HFFc6 (cell line): Measurements from ENCODE around the gene CORO1A. TPM values are rescaled to one million over a fixed set of nuclear protein-coding genes. Genes with fewer than 3 reads are reported as not detected.

ENCODE experiments used
- DNase-seq: peaks from one replicate; pipeline ENCODE4 v3.0.0-alpha.2; 2018
- H3K27ac Mint-ChIP-seq: 2 replicates; pipeline ENCODE4 v1.8.0; 2020; ENCODE audit warnings: mild to moderate bottlenecking, mixed read lengths
- H3K27me3 Mint-ChIP-seq: 2 replicates; pipeline ENCODE4 v1.8.0; 2021; ENCODE audit warnings: mild to moderate bottlenecking, moderate library complexity, mixed read lengths; ENCODE audit not compliant: insufficient read depth
- H3K36me3 Mint-ChIP-seq: 2 replicates; pipeline ENCODE4 v1.8.0; 2021; ENCODE audit warnings: low read depth, mixed read lengths
- H3K4me1 Mint-ChIP-seq: 2 replicates; pipeline ENCODE4 v1.8.0; 2020; ENCODE audit warnings: low read depth, mixed read lengths
- H3K4me3 Mint-ChIP-seq: 2 replicates; pipeline ENCODE4 v1.8.0; 2020; ENCODE audit warnings: mild to moderate bottlenecking, moderate library complexity, mixed read lengths
- H3K9me3 Mint-ChIP-seq: 2 replicates; pipeline ENCODE4 v1.8.0; 2020; ENCODE audit warnings: mild to moderate bottlenecking, mixed read lengths
- total RNA-seq, 6 experiments: library from RNA; stranded (reverse); fragmentation: NEBNext Ultra II Directional; extraction: Animal tissue kit (Norgen Biotek cat#: 25700); gene quantifications; 2 replicates in 1 of 6; 3 replicates in 5 of 6; pipeline ENCODE4 v1.2.3, GENCODE V29; 2021
- TF ChIP-seq, protein P1 (sequence below): fragments of 200-600 bp; sonication (generic); IDR thresholded peaks from 2 replicates; pipeline ENCODE4 v1.5.0; 2021; ENCODE audit warnings: antibody characterized with exemption, mild to moderate bottlenecking

Gene CORO1A
- total RNA-seq, 6 experiments from 2014 or later: 2.9 to 4.2 (median 3.7) TPM

DNA sequence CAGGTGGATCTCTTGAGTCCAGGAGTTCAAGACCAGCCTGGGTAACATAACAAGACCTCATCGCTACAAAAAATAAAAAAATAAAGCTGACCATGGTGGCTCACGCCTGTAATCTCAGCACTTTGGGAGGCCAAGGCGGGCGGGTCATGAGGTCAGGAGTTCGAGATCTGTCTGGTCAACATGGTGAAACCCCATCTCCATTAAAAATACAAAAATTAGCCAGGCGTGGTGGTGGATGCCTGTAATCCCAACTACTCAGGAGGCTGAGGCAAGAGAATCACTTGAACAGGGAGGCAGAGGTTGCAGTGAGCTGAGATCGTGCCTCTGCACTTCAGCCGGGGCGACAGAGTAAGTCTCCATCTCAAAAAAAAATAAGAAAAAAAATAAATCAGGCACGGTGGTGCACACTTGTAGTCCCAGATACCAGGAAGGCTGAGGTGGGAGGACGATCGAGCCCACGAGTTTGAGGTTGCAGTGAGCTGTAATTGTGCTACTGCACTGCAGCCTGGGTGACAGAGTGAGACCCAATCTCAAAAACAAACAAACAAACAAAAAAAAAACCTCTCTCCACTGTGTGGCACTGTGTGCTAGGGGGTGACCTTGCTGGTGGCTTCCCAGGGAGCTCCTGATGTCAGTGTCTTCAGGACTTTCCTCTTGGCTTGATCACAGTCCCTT, 40.6 kb upstream of the CORO1A start:
- no peak overlapping the region for H3K4me3 Mint-ChIP-seq
- TF ChIP-seq, protein P1, sequence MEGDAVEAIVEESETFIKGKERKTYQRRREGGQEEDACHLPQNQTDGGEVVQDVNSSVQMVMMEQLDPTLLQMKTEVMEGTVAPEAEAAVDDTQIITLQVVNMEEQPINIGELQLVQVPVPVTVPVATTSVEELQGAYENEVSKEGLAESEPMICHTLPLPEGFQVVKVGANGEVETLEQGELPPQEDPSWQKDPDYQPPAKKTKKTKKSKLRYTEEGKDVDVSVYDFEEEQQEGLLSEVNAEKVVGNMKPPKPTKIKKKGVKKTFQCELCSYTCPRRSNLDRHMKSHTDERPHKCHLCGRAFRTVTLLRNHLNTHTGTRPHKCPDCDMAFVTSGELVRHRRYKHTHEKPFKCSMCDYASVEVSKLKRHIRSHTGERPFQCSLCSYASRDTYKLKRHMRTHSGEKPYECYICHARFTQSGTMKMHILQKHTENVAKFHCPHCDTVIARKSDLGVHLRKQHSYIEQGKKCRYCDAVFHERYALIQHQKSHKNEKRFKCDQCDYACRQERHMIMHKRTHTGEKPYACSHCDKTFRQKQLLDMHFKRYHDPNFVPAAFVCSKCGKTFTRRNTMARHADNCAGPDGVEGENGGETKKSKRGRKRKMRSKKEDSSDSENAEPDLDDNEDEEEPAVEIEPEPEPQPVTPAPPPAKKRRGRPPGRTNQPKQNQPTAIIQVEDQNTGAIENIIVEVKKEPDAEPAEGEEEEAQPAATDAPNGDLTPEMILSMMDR: no peak; the same call in 1 of the 2 replicates
- H3K4me1 Mint-ChIP-seq: no peaks in the 10 kb centered on the region; the same call in 1 of the 2 replicates
- no peaks in the 10 kb centered on the region for H3K36me3 Mint-ChIP-seq
- H3K27me3 Mint-ChIP-seq: peaks cover 12% of the 10 kb centered on the region
- DNase-seq: no peak
- no peak overlapping the region for H3K27ac Mint-ChIP-seq
- no peaks in the 10 kb centered on the region for H3K9me3 Mint-ChIP-seq

DNA sequence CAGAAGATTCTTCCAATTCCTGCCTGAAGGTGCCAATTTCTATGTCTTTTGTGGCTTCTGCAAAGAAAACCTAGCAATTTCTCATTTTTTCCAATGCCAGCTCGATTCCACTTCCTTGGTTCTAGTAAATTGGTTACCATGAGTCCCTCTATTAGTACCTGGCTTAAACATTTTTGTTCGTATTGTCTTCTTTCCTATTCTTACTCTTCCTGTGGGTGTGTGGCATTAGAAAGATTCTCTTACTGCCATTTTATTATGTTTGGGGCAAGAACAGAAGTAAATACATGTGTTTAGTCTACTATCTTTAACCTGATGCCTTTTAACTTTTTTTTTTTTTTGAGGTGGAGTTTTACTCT, 40.1 kb upstream of the CORO1A start:
- H3K27me3 Mint-ChIP-seq: peaks cover 14% of the 10 kb centered on the region
- H3K9me3 Mint-ChIP-seq: no peaks in the 10 kb centered on the region; the same call in none of the 2 replicates
- no peak overlapping the region for H3K27ac Mint-ChIP-seq
- TF ChIP-seq, protein P1: no peak; the same call in 1 of the 2 replicates
- DNase-seq: no peak
- H3K4me1 Mint-ChIP-seq: no peaks in the 10 kb centered on the region
- 0 out of 2 replicates have a peak, but pooled peaks cover under 1% of the 10 kb centered on the region for H3K36me3 Mint-ChIP-seq
- H3K4me3 Mint-ChIP-seq: no peak overlapping the region

DNA sequence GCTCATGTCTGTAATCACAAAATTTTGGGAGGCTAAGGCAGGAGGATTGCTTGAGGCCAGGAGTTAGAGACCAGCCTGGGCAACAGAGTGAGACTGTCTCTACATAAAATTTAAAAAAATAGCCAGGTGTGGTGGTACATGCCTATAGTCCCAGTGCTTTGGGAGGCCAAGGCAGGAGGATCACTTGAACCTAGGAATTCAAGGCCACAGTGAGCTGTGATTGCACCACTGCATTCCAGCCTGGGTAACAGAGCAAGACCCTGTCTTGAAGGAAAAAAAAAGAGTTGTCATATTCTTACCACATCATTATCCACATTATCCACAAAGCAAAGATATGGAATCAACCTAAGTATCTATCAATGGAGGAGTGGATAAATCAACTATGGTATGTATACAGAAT, 39.4 kb upstream of the CORO1A start:
- Mint-ChIP-seq H3K4me1 (no peaks in the 10 kb centered on the region), H3K9me3 (peaks cover 7% of the 10 kb centered on the region), H3K27me3 (peaks cover 15% of the 10 kb centered on the region), H3K27ac (no peak overlapping the region), H3K36me3 (peaks cover 7% of the 10 kb centered on the region; the same call in 1 of the 2 replicates), H3K4me3 (no peak overlapping the region)
- TF ChIP-seq, protein P1: no peak
- DNase-seq: no peak

DNA sequence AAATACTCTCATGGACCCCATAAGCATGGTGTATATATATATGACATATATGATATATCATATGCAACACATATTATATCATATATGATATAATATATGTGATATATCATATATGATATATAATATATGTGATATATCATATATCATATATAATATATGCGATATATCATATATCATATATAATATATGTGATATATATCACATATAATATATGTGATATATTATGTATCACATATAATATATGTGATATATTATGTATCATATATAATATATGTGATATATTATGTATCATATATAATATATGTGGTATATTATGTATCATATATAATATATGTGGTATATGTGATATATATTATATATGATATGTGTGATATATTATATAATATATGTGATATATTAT, 38.5 kb upstream of the CORO1A start:
- H3K4me3 Mint-ChIP-seq: no peak overlapping the region
- H3K9me3 Mint-ChIP-seq: peaks cover 16% of the 10 kb centered on the region
- TF ChIP-seq, protein P1: no peak
- no peak for DNase-seq
- no peaks in the 10 kb centered on the region for H3K4me1 Mint-ChIP-seq
- H3K36me3 Mint-ChIP-seq: peaks cover 15% of the 10 kb centered on the region
- peaks cover 13% of the 10 kb centered on the region for H3K27me3 Mint-ChIP-seq
- H3K27ac Mint-ChIP-seq: no peak overlapping the region

DNA sequence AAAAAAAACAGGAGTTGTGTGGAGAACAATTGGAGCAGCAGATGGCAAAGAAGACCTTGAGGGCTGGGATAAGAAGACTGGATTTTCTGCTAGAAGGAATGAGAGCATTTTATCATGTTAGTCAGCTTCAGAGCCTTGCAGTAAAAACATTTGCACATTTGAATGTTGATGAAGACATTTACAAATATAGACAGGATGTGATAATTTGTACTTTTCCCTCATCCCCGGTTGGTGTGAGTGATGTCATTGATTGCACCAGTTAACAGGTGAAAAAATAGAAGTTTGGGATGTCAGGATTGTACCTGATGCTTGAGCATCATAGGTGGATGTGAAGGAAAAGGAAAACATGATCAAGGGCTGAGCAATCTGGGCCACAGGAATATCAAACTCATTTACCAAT, 37.7 kb upstream of the CORO1A start:
- H3K4me1 Mint-ChIP-seq: no peaks in the 10 kb centered on the region
- DNase-seq: no peak
- H3K36me3 Mint-ChIP-seq: peaks cover 15% of the 10 kb centered on the region
- no peak overlapping the region for H3K27ac Mint-ChIP-seq
- H3K9me3 Mint-ChIP-seq: peaks cover 23% of the 10 kb centered on the region
- TF ChIP-seq, protein P1: no peak
- H3K27me3 Mint-ChIP-seq: peaks cover 10% of the 10 kb centered on the region
- no peak overlapping the region for H3K4me3 Mint-ChIP-seq
